Mammary epithelial cell (primary cell): Measurements from ENCODE around the gene PCID2.

Source experiments
- CTCF ChIP-seq, 2 donors: IDR thresholded peaks in 1 of 2; conservative IDR thresholded peaks in 1 of 2; 2 replicates each; pipeline ENCODE4 v1.5.1; 2011 to 2012; ENCODE audit warnings: inconsistent platforms in 2 of 2, low read length in 2 of 2, mild to moderate bottlenecking in 2 of 2, control low read depth in 1 of 2, low read depth in 1 of 2; ENCODE audit not compliant: insufficient read depth in 1 of 2; ENCODE audit errors: extremely low read depth in 1 of 2
- EZH2 ChIP-seq: IDR thresholded peaks from 2 replicates; pipeline ENCODE4 v1.6.1; 2012; ENCODE audit warnings: low read length, inconsistent platforms, borderline replicate concordance

- no peak for TF ChIP-seq CTCF (conservative IDR thresholded peaks at IDR 0.05 in 1 of 2, IDR thresholded peaks at IDR 0.05 in 1 of 2; ENCODE audit: extremely low read depth in 1 of 2, insufficient read depth in 1 of 2, low read depth in 1 of 2, low read length in 2 of 2)
- TF ChIP-seq EZH2 = no peak
Measured at GRCh38 chr13:113159701-113160100, 48.8 kb downstream of the PCID2 start.
